GF-D8 (cell line): Measurements from ENCODE around the gene BTBD3.
A peak's percentile ranks its signal among the peaks of the same experiment; 100 is the strongest.

Experiments used
- DNase-seq: peaks from one replicate; lab custom pipeline; 2025; lab: John Stamatoyannopoulos, UW

The BTBD3 gene

DNA sequence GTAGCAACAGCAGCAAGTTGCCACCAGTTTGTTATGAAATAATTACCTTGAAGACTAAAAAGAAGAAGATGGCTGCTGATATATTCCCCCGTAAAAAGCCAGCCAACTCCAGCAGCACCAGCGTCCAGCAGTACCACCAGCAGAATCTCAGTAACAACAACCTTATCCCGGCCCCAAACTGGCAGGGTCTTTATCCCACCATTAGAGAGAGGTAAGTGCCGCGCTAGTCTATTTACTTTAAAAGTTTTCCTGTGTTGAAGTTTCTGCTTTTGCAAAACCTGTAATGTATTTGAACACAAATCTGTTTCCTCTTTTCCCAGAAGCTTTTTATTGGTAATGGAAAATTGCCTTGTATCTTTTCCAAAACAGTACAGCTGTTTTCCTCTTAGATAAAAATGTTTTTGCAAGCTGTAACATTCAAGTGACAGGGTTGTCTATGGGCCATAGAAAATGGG, 725 bp downstream of the BTBD3 start:
- DNase-seq: peak; percentile 58

DNA sequence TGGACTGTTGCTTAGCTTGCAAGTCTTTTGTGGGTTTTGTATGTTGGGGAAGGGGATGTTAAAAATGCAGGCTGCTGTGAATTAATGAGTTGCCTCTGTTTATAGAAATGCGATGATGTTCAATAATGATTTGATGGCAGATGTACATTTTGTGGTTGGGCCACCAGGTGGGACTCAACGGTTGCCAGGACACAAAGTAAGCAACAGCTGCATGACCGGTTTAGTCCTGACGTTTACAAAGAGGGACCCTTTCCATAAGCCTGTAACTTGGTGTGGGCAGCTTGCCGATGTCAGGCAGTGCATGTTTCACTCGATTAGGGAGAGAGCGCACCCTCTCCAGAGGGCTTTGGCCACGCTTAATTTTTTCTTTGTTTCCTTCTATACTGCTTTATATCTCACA, 1.3 kb downstream of the BTBD3 start:
- DNase-seq: peak; percentile 9

DNA sequence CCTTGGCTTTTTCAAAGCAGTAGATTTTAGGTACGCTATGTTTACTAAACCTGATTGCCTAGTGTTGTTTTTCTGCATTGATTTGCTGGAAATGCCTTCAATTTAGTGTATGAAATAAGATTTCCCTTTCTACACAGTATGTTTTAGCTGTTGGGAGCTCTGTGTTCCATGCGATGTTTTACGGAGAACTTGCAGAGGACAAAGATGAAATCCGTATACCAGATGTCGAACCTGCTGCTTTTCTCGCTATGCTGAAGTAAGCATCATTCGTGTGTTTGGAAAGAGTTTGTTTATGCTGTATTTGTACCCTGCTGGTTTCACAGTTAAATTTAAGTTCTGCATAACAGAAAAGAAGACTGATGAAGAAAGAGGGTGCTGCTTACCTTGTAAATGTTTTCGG, 1.9 kb downstream of the BTBD3 start:
- DNase-seq: no peak

DNA sequence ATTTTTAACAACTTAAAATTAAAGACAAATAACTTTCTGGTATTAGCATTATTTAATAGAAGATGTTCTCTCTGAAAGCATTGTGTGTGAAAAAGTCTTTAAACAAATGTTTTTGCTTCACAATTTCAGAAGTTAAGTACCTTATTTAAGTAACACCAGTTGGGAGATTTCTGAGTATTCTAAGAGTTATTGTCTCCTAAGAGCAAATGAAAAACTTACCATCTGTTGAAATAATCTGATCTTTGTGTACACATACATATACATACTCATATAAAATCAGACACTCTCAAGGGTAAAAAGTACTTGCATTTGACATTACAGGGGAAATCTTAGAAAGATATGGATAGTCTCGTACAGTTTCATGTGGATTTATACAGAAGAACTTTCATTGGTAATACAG, 2.4 kb downstream of the BTBD3 start:
- no peak for DNase-seq

DNA sequence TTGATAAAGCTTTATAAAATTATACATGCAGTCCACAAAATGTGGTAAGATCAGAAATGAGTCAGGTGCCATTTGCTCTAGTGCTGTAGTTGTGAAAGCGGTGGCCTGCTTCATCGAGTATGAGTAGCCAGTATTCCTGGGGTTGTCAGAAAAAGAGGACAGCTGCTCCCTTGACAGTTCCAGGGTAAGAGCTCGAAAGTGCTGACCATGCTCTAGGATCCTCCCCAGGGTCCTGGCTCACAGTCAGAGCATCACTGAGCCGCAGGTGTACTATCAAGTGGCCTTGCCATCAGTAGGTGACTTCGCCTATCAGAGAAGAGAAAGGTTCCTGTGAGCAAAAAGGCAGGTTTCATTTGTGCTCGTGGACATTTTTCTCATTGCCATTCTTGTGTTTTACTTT, 3.6 kb downstream of the BTBD3 start:
- DNase-seq: no peak

DNA sequence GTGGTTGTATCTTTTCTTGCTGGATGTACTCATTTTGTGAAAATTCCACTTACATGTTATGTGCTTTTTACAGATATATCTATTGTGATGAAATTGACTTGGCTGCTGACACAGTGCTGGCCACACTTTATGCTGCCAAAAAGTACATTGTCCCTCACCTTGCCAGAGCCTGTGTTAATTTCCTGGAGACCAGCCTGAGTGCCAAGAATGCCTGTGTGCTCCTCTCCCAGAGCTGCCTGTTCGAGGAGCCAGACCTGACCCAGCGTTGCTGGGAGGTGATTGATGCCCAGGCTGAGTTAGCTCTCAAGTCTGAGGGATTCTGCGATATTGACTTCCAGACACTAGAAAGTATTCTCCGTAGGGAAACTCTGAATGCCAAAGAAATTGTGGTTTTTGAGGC, 4.9 kb downstream of the BTBD3 start:
- no peak for DNase-seq

DNA sequence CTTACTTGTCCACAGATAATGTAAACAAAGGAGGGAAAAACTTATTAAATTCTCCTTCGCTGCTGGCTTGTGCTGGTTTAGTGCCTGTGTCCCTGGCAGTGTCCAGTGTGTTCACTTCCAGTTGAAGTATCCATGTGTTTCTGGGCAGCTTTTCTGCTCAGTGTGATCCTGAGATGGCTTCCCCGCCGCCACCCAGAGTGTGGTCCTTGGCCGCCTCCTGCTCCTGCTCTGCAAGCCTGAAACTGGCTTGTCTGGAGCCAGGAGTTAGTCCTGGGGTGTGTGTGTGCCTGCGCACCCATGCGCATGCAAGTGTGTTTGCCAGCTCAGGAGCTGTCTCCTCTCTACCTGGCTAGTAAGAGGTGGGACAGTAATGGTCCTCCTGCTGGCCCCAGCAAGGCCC, 7.2 kb downstream of the BTBD3 start:
- DNase-seq: no peak

DNA sequence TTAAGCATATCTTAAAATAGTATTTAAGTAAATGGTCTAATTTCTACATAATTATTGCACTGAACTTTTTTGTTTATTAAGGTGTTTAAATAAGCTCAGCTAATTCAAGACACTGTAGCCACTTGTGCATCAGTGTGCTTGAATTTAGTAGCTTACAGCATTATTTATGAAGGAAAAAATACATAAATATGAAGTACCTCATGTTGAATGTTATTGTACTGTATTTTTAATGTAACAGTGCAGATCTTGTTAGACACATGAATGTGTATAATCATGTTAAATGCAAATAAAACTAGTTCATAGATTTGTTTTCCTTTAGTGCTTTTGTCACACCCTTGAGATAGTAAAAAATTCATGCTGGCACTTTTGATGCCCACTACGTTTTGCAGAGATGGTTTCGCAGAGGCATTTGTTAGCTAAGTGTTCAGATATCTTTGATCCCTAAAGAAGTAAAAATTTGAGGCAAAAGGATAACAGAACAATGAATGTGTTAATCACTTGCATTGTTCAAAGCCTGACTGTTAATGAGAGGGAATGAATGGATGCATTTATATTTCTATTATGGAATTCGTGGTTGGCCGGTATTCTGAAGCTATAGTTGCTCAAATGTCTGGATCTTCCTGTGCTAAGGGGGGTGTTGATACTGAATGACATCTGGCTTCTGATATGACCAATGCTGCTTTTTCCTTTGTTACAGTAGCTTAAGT, 8.8 kb downstream of the BTBD3 start:
- DNase-seq: no peak

DNA sequence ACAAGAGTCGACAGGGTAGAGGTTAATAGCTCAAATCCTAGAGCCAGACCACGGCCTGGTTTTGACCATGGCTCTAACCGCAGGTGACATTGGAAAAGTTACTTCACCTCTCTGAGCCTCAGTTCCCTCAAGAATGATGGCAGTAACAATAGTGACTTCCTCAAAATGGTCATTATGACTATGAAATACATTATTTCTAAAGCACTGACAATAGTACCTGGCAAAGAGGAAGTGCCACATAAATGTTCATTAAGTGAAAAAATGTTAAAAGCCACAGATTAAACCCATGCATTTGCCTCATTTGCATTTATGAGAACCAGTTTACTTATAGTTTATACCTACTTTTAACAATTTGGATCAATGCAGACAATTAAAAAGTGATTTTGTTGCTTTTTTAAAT, 12.3 kb downstream of the BTBD3 start:
- no peak for DNase-seq

DNA sequence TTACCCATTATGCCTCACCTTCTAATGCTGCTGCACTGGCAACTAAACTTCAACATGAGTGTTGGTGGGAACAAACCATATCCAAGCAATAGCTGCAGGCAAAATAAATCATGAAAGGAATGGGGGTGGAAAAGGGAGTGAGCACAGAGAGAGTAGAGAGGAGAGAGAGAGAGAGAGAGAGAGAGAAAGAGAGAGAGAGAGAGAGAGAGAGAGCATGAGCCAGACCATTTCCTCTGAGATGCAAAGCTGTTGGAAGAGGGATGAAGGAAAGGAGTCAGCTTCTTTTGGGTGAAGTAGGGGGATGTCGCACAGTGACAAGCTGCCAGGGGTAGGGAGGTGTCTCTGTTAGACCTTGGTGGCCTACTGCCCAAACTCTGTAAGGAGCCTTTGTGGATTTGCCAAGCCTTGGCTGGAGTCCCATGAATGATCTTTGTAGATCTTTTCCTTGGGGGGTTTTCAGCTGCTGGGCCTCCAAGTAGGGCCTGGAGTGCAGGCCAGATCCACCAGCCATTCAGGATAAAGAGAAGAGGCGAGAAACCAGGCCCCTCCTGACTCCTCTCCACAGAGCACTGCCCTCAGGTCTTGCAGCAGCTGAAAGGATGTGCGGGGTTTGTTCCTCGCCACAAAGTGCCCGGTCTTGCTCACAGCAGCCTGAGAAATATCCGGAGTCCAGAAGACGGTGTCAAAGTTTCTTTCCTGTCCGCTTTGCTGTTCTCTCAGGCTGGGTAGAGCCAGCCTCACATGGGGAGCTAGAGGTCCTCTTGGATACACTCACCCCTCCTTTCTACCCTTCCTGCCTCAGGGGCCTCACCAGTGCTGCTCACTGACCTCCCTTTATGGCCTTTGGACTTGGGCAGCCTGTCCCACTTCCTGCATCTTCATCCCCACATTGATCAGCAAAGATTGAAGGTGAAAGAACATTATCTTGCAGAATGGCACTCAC, 17.8 kb downstream of the BTBD3 start:
- DNase-seq: no peak

DNA sequence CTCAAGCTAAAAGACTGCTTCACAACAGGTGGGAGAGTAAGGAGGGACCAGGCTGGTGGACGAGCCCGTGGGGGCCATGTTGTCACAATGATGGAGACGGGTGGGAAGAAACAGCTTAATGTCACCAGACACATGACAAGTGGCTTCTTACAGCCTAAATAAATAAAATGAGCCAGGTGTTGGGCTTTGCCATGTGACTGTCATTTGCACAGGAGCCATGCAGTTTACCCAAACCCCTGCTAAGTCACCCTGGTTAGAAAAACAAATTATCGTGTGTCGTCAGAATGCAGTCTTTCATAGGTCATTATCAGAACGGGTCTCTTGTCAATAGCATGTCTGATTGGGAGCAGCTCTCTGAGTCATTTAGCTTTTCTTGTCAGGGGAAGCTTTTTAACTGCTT, 18.5 kb downstream of the BTBD3 start:
- no peak for DNase-seq

DNA sequence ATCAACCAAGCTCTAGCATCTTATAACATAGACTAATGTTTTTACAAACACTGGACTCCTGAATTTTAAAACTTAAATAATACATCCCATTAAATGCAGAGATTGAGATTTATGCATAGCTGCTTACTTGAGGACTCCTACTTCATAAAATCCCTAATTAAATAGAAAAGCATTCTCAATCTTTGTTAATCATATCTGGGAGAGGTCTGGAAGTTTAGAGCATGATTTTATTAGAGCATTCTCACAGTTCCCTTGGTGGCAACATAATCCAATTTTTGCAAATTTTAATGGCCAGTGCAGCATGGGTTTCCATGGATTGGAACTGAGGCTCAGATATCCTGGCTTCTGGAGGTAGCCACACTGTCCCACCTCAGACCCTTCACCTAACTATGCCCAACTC, 19.5 kb downstream of the BTBD3 start:
- DNase-seq: no peak

DNA sequence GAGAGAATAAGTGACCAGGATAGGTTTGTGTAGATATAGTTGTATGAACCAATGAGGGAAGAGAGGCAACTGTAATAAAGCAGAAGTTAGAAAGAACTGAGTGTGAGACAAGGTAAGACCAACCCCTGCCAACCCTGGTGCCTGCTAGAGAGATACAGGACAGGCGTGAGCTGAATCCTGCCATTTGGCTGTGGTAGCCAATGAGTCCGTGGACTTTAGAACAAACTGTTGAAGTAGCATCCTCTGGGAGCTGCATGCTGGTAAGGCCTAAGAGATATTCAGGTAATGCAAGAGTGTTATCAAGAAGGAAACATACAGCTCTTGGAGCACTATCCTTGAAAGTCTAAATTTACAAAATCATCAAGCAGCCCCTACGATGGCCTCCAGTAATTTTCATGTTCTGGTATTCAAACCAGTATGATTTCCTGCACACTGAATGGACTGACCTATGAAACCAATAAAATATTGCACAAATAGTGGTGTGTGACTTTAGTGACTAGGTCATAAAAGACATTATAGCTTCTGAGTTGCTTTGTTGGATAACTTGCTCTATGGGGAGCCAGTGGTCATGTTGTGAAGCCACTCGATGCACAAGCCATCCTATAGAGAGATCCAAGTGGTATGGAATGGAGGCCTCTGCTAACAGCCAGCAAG, 24.0 kb downstream of the BTBD3 start:
- no peak for DNase-seq

DNA sequence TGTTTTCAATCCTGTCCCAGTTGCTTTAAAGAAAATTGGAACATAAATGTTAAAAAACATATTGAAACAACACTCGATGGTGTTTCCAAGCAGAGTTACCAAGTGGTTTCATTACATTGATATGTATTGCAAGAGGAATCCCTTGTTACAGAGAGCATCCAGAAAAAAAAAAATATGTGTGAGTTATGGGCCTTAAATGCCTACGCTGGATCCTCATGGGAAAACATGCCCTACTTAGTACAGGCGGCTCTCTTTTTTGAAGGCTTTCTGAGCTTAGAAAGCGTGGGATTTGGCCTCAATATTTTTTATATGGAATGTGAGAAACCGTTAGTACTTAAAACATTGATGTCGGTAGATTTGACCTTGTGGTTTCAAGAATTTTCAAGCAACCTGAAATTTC, 26.1 kb downstream of the BTBD3 start:
- DNase-seq: no peak

DNA sequence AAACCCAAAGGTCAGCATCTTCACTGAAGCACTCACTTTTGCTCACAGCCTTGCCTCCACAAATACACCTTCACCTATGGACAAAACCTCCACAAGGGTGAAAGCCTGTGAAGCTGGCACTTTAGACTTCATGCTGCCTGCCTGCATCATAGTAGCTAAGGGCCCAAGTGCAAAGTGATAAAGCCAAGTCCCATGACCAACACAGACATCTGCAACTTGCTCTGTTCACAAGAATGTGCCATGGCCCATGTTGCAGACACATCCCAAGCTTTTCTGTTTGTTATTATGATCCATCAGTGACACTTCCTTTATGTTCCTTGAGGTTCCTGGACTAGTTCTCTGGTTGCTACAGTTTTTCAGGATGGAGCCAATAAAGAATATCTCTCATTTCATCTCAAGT, 31.1 kb downstream of the BTBD3 start:
- DNase-seq: no peak

DNA sequence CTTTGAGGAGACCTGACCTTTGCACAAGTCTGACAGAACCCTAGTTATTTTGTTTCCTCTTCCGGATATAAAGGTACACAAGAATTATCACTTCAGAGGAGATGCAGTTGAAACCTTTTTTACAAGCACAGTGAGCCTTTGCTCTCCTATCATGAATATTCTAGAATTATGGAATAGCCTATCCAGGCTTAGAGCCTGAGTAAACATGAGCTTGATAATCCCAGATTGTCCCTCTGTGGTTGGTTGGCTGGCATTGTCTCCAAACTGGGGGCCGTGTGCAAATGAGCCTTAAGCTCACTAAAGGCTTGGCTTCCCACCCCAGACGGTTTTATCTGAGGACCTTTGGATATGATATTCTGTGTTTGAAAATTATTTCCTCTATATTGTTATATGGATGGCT, 32.0 kb downstream of the BTBD3 start:
- no peak for DNase-seq

DNA sequence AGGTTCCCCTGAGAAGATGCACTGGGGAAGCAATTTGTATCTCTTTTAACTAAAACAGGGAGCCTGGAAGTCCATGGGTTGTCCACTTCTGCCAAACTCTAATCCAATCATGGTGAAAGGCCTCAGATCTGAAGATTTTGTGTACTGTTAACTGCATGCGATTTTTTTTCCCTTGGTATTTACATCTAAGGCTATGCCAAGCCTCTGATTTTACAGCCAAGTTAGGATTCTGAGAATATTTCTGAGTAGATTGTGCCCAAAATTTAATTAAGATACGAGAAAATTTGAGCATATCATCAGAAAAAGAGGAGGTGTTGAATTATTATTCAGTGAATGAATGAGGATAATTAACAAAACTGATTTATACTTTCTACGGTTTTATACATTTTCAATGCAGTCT, 34.0 kb downstream of the BTBD3 start:
- DNase-seq: no peak

DNA sequence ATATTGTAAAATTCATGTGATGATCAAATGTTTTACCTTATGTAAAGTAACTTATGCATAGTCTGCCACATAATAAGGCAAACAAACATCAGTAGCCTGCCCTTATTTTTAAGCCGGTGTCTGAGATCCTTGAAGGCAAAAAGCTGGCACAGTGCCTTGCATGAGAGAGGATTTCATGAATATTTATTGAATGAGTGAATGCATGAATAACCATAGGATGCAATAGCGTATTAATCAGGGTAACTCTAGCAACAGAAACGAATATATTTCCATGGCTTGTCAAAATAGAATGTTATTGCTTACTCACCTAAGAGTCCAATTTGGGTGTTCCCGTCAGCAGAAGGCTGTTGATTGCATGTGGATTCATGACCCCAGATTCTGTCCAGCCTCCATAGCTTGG, 34.9 kb downstream of the BTBD3 start:
- no peak for DNase-seq

DNA sequence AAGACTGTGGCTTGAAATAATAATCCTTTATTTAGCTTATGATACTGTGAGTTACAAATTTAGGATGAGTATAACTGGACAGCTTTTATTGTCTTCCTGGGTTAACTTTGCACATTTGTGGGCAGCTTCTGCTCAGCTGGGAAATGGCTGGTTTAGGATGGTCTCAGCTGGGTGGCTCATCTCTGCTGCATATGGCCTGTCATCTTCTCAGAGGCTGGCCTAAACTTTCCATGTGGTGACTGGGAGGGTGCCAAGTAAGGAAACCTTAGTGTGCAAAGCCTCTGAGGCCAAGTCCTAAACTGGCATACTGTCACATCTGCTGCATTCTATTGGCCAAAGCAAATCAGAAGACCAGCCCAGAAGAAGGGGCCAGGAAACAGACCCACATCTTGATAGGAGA, 40.2 kb downstream of the BTBD3 start:
- DNase-seq: no peak

DNA sequence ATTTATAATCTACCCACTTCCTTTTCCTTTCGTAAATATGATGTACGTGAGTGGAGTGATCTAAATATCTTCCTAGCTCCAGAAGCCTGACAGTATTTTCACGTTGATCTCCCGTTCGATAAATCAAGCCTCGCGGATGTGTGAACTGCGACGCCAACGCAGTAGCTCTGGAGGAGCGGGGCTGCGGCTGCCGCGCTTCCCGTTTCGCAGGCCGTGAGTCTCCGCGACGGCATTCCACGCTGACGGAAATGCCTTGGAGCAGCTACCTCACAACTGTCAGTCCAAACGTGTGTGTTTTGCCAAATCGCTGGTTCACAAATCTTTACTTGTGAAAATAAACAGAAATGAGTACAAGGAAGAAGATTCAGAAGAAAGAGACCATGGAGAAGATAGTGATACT, 41.2 kb downstream of the BTBD3 start:
- DNase-seq: no peak

DNA sequence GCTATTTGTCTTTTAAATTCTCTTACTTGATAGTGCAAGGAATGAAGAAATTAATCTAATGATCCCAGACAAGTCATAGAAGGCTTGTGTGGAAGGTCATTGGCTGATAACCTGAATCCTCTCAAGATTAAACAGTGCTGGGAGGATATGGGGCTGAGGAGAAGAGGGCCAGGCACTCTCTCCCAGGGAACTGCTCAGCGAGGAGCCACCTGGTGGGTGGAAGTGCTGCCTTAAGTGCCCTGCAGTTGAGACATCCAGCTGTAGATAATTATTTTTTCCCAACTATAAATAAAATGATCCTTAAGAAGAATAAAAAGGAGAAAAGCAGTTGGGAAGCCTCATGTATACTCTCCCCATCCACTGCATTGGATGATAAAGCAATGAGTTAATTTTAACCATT, 47.9 kb downstream of the BTBD3 start:
- no peak for DNase-seq

DNA sequence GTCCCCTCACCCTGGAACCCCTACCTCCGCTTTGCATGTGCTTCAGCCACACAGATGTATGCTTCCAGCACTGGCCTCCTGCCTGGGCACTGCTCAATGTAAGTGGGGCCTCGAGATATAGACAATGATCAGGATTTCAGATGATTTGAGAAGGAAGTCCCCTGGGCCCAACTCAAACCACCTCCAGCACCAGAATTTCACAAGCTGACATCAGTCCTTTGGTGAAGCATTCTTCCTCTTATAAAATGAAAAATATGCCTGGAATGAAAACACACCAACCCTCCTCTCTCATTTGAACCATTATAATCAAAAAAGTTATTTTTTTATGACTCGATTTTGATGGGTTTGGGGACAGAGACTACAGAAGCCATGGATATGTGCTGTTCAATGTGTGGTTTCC, 48.5 kb downstream of the BTBD3 start:
- DNase-seq: no peak

DNA sequence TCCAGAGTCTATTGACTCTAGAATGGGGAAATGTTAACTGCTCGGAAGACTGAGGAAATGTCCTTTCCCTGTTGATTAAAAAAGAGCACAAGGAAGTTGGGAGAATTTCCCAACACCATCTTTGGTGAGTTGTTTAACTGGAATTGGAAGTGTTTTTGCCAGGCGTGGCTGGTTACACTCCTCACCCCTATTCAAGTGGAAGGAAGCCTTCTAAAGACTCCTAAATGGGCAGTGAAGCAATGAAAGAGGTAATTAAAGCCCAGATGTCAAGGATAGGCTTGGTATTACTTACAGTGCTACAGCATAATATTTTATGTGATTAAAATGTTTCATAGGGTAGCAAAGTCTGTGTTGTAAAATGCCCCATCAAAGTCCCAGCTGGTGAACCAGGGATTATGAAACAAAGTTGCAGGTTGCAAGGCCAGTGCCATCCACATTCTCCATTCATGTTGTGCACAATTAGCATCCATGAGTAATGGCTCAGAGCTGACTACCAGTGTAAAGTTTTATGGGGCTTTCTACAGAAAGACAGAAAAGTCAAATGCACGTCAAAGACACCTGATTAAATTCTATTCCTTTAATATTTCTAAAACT, 52.6 kb downstream of the BTBD3 start:
- no peak for DNase-seq
